ENCODE data around the gene CCDC192. TPM values are rescaled to one million over a fixed set of nuclear protein-coding genes. Genes with fewer than 3 reads are reported as not detected.
"Not testable (repeated sequence)": the region's sequence is repeated elsewhere in the genome, so short reads cannot be mapped to it uniquely, and the experiment has no call there.

Gene CCDC192
- total RNA-seq, 1 donor from 2014 or later: not detected

DNA sequence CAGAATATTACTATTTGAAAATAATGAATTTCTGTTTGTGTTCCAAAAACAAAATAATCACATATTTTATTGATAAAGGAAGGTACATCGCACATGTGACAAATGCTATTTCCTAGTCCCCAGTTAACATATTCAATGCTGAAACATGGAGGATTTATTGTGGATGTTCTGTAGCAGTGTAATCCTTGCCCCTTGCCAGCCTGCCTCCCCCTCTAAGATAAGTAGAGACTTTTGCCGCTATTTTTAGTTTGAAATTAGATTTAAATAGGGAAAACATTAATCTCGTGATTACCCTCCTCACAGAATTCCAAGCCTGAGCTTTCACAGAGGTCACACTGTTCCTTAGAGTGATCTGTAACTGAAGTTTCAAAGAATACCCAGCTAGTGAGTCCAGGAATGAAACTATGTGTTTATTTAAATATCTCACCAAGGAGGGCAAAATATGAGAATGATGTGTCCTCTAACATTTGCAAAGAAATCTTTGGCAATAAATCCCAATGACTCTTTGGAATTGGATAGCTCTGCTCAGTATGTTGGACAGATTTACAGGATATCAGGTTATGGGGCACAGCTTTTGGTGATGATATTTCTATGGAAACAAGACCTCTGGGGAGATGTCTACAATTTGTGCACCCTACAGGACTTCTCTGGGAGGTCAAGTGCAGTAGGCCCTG lies 37.0 kb upstream of the CCDC192 start:
- DNase-seq: no peak
- Histone ChIP-seq H3K4me1 (peaks cover 18% of the 10 kb centered on the region), H3K27ac (replicated peaks) (peak overlapping the region; percentile 37)

DNA sequence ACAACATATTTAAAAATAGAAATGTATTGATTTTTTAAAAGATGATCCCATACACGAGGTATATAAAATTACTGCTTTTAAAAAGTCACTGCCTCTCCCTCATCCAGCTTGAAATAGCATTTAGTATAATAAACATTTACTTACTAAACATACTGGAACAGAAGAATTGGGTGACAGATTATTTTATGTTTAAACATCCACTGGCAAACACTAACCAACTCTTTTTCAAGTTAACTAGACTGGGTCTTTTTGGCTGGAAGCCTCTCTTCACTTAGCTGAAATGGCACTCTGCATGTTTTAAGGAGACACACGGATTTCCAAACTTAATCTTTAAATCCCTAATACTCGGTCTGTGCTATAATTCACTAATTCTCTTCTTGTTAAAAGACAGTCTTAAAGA lies 35.3 kb upstream of the CCDC192 start:
- H3K4me1 ChIP-seq: peaks cover 15% of the 10 kb centered on the region

More for the DNA sequence above, 37.0 kb upstream of the CCDC192 start:
- intact Hi-C loops (cut with micrococcal nuclease): no loop called here
- Histone ChIP-seq H3K36me3 (no peaks in the 10 kb centered on the region), H3K27me3 (ENCODE audit: low read depth) (no peaks in the 10 kb centered on the region), H3K4me3 (no peak overlapping the region), H3K9me3 (replicated peaks) (no peaks in the 10 kb centered on the region)
- TF ChIP-seq, protein P1, sequence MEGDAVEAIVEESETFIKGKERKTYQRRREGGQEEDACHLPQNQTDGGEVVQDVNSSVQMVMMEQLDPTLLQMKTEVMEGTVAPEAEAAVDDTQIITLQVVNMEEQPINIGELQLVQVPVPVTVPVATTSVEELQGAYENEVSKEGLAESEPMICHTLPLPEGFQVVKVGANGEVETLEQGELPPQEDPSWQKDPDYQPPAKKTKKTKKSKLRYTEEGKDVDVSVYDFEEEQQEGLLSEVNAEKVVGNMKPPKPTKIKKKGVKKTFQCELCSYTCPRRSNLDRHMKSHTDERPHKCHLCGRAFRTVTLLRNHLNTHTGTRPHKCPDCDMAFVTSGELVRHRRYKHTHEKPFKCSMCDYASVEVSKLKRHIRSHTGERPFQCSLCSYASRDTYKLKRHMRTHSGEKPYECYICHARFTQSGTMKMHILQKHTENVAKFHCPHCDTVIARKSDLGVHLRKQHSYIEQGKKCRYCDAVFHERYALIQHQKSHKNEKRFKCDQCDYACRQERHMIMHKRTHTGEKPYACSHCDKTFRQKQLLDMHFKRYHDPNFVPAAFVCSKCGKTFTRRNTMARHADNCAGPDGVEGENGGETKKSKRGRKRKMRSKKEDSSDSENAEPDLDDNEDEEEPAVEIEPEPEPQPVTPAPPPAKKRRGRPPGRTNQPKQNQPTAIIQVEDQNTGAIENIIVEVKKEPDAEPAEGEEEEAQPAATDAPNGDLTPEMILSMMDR (IDR thresholded peaks at IDR 0.05; ENCODE audit: borderline replicate concordance): no peak

DNA sequence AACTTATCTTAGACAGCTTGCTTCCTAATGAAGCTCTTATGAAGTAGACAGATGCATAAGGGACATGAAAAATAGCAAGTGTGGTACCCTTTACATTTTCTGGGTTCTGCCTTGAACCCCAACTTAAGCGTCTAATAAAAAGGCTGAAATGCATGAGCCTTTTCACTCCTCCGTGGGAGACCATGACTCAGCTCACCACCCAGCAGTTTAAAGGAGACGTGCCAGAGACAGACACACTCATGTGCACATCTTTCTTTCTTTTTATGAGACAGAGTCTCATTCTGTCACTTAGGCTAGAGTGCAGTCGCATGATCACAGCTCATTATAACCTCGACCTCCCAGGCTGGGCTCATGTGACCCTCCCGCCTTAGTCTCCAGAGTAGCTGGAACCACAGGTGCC lies 32.0 kb upstream of the CCDC192 start:
- TF ChIP-seq, protein P1 (IDR thresholded peaks at IDR 0.05; ENCODE audit: borderline replicate concordance): no peak
- Histone ChIP-seq H3K9me3 (replicated peaks) (no peaks in the 10 kb centered on the region), H3K27me3 (ENCODE audit: low read depth) (no peaks in the 10 kb centered on the region), H3K4me1 (peaks cover 4% of the 10 kb centered on the region), H3K27ac (replicated peaks) (no peak overlapping the region), H3K36me3 (no peaks in the 10 kb centered on the region), H3K4me3 (no peak overlapping the region)
- no peak for DNase-seq
- intact Hi-C loops (cut with micrococcal nuclease): no loop called here

More for the DNA sequence above, 35.3 kb upstream of the CCDC192 start:
- Histone ChIP-seq H3K9me3 (replicated peaks) (no peaks in the 10 kb centered on the region), H3K27me3 (ENCODE audit: low read depth) (no peaks in the 10 kb centered on the region), H3K4me3 (no peak overlapping the region), H3K27ac (replicated peaks) (no peak overlapping the region), H3K36me3 (no peaks in the 10 kb centered on the region)
- DNase-seq: no peak
- TF ChIP-seq, protein P1 (IDR thresholded peaks at IDR 0.05; ENCODE audit: borderline replicate concordance): no peak
- intact Hi-C loops (cut with micrococcal nuclease): no loop called here

DNA sequence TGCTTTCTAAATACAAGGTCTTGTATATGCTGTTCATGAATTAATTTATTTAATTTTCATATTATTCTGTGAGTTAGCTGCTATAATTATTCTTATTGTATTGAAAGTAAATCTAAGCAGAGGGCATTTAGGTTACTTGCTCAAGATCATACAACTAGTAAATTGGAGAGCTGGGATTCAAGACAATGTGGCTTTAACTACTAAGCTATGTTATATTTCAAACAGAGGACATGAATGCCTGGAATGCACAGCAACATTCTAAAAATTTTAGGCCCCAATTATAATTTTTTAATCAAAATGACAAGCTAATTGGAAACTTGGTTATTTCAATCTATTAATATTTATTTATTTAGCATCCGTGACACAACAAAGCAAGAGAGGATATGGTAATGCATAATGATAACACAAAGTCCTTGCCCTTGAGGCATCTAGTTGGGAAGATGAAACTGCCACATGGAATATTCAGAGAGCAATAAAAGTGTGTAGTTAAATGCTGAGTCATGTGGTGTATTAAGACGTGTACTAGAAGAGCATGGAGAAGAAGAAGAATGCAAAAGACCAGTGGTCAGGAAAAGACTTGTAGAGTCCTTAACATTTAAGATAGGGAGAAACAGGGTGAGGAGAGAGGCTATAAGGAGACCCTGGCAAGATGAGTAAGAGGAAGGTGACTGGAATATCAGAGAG lies 29.9 kb upstream of the CCDC192 start:
- Histone ChIP-seq H3K27me3 (ENCODE audit: low read depth) (no peaks in the 10 kb centered on the region), H3K36me3 (no peaks in the 10 kb centered on the region), H3K9me3 (replicated peaks) (no peaks in the 10 kb centered on the region), H3K27ac (replicated peaks) (no peak overlapping the region), H3K4me3 (no peak overlapping the region), H3K4me1 (no peaks in the 10 kb centered on the region)
- DNase-seq: no peak
- intact Hi-C loops (cut with micrococcal nuclease): no loop called here
- TF ChIP-seq, protein P1 (IDR thresholded peaks at IDR 0.05; ENCODE audit: borderline replicate concordance): no peak

DNA sequence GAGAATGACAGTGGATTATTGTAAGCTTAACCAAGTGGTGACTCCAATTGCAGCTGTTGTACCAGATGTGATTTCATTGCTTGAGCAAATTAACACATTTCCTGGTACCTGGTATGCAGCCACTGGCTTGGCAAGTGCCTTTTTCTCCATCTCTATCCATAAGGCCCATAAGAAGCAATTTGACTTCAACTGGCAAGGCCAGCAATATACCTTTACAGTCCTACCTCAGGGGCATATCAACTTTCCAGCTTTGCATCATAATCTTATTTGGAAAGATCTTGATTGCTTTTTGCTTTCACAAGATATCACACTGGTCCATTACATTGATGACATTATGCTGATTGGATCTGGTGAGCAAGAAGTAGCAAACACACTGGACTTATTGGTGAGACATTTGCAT lies 26.2 kb upstream of the CCDC192 start:
- H3K4me1 ChIP-seq; H3K4me3 ChIP-seq; DNase-seq; H3K27me3 ChIP-seq (ENCODE audit: low read depth); H3K36me3 ChIP-seq; H3K27ac ChIP-seq (replicated peaks); intact Hi-C loops (cut with micrococcal nuclease); H3K9me3 ChIP-seq (replicated peaks): not testable (repeated sequence)

DNA sequence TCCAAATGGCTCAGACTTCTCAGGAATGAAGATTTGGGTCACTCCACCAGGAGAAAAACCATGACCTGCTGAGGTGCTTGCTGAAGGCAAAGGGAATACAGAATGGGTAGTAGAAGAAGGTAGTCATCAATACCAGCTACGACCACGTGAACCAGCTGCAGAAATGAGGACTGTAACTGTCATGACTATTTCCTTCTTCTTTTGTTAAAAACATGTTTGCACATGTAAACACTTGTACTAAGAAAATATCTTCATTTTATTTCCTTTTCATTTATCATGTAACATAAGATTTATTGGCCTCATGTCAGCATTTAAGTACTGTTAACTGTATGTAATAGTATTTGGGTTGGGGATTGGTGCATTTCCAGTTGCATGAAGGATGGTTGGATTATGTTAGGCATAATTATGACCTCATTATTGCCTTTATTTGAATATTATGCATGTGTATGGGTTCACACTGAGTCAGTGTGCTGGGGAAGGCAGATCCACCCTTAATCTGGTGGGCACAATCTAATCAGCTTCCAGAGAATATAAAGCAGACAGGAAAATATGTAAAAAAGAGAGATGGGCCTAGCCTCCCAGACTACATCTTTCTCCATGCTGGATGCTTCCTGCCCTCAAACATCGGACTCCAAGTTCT lies 23.4 kb upstream of the CCDC192 start:
- H3K9me3 ChIP-seq (replicated peaks); H3K27ac ChIP-seq (replicated peaks); DNase-seq; intact Hi-C loops (cut with micrococcal nuclease); H3K36me3 ChIP-seq; H3K4me1 ChIP-seq; H3K4me3 ChIP-seq; H3K27me3 ChIP-seq (ENCODE audit: low read depth): not testable (repeated sequence)
